Measurements from ENCODE around the gene GCG.

The GCG gene

DNA sequence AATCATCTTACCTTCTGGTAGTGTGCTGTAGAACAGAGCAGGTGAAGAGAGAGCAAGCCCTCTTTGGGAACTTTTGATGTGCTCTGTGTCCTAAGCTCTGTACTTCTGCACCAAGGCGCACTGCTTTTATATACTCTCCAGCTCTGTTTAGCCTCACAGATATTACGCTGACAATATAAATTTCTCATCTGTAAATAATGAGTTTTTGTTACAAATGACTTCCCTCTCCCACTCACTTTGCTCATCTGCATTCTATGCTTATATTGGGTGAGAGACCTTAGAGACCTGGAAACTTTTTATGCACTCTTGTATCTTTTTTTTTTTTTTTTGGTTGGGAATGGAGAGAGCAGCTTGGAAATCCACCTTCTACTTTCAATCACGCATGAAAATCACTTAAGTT is at the start of gene GCG:
Gene GCG, minus strand, starts transcription at position 101 of the 400 bp plus-strand sequence. CDS start 3,069 bp downstream, outside the sequence.
- DNase-seq (ENCODE audit: low read depth in 2 of 2), result no peak

DNA sequence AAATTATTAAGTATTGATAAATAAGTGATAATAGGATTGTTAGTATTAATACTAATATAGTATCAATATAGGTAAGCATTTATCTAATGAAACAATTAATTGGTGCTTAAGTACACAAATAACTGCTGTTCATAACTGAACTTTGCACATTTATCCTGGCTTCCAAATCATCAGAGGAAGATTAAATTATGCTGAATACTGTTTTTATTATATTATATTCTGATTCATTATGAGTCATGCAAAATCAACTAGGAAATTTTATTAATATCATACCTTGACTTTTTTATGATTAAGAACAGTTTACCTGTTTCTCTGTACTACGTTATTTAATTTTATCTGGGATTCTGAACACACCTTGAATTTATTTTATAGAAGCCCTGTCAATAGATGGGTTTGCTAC is 48.6 kb upstream of the GCG start:
- no peak for DNase-seq (ENCODE audit: low read depth in 2 of 2)

DNA sequence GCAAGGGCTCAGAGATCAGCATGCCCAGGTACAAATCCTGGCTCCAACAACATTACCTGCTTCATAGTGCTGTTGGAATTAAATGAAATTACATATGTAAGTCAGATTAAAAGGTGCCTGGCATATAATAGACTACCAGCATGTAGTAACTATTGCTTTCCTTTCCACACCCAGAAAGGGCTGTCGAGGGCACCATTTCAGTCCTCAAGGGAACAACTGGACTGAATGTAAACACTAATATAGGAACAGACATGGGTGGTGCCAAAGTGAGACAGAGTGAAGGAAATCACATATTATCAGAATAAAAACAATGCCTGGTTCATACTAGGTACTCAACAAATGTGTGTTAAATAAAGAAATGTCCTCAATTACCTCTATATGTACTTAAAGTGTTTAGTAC is 47.9 kb upstream of the GCG start:
- DNase-seq (ENCODE audit: low read depth in 2 of 2), result no peak

DNA sequence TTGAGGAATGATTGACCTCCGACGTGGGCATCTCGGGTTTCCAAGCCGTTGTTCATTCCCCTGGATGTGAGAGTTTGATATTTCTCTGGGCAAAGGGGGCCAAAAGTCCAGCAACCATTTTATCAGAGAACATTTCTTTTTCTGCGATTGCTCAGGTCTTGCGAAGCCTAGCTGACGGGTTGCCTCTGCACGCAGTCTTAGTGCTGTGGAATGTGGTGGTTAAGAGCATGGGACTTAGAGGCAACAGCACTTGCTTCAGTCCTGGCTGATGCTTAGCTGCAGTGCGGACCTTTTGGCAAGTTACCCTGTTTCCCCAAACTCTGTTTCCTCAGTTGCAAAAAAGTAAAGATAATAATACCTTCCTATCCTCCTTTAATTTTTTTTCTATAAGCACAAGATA is 46.2 kb upstream of the GCG start:
- DNase-seq (ENCODE audit: low read depth in 2 of 2), result no peak

DNA sequence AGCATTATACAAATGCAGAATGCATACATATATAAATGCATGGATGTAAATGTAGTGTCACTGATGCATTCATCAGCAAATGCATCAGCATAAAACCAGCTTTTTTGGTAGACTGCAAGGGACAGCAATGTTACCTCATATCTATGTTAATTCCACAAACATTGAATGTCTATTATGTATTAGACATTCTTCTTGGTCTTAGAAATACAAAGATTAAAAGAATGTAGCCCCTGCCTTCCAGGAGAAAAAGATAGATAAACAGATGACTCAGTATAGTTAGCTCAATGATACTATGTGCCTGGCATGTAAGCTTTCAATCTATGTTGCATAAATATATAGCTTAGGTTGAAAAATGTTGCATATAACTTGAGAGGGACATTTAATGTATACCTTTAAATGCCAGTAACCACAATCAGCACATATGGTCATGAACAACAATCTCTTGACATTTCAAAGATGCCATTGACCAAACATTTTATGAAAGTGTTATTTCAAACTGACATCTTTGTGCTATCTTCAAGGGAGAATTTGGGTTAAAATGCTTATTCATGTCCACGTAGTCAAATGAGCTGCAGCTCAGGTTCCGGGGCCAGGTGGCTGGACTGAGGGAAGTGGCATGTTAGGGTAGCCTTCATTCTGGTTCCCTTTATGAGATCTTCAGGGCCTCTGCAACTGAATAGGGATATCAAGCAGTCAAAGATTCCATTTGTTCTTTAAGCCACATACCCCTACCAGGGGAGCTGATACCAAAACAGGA is 45.2 kb upstream of the GCG start:
- DNase-seq (ENCODE audit: low read depth in 2 of 2), result no peak

DNA sequence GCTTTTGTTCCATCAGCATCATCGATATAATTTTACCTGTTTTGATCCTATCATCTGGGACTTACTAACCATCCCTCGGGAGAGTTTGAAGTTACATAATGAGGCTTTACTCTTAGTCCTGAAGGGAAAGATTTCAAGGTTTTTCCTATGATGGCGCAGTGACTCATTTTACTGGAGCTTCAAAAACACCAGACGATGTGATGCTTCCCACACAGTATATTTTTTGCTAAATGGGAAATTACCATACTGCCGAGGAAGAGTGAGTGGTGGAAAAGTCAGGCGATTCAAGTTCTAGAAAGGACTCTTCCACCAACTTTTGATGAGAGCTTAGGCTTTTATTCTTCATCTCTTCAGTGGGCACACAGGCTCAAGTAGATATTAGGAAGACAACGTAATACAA is 44.6 kb upstream of the GCG start:
- no peak for DNase-seq (ENCODE audit: low read depth in 2 of 2)

DNA sequence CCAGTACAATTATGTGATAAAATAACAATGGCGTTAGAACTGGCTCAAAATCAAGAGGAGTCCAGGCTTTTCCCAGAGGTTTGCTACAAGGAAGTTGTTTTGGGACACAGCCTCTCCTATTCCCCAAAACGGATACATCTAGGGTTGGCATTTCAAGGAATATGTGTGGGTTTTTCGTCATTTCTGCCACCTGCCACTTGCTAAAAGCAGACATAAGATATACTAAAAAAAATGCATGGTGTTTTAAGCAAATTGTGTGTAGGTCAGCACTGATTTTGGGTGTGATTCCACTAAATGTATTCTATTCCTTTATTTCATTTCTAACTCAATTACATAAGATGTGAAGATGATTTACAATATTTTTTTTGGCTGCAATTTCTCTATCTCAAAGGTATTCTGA is 36.4 kb upstream of the GCG start:
- DNase-seq (ENCODE audit: low read depth in 2 of 2), result no peak

DNA sequence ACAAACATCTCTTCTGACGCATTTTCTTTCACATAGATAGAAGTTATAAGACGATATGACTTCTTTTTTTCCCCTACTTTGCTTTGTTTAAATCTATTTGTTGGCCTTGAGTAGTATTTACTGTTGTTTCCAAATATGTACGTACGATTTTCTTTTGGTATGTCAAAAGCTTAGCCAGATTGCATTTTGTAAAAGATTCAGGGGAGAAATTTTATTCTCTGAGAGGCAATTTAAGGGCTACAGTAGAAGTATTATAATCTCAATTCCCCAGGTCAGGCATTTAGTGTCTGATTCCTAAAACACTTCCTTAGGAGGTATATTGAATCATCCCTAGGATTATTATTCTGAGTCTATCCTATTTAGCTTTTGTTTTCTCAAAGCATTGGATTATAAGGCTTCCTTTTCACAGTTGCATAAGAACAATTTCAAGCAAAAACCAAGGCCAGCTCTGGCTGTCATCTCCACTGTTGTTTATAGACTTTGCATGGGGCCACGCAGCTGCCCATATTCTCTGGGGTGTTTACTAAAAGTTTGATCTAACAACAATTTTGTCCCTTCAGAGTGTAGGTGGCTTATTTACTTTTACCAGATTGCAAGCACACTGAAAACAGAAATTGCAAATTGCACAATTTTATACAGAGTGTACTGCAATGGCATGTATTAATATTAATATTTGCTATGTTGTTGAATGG is 33.6 kb upstream of the GCG start:
- no peak for DNase-seq (ENCODE audit: low read depth in 2 of 2)

DNA sequence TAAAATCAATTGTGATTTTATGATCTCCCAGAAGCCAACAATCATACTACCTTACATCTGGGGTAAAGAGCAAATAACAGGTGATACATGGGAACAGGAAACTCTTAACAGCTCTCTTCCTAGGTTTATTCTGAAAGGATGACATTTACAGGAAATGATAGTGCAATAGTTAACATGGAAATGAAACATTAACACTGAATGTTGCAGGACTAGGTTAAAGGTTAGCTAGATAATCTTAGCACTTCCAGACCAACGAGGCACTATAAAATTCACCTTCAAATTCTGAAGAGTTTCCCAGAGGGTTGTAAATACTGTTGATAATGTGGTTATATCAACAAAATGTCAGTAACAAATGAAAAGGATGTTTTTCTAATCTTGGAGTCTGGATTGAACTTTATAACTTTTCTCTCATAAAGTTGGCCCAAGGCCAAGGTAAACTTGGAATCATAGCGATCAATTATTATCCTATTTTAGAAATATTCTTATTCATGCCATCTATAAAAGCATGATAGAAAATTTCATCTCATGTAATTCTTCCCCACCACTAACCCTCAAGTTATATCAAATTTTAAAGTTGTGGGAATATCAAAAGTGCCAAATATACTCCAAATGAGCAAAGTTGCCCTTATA is 32.9 kb upstream of the GCG start:
- no peak for DNase-seq (ENCODE audit: low read depth in 2 of 2)

DNA sequence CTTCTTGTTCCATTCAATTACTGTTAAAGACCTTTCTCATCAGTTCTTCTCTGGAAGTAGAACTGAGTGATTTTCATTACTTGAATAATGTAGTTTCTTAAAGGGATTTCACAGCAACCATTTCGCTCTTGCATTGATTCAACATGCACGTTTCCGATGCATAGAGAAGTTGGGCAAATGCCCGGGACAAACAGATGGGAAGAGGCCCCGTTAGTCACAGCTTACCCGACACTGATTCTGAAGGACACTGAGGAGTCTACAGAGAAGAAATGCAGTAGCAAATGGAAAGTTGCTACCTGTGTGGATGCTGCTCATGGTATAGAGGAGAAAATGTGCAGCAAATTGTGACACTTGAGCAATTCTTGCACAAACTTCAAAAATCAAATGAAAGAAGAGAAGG is 32.3 kb upstream of the GCG start:
- DNase-seq (ENCODE audit: low read depth in 2 of 2), result no peak

DNA sequence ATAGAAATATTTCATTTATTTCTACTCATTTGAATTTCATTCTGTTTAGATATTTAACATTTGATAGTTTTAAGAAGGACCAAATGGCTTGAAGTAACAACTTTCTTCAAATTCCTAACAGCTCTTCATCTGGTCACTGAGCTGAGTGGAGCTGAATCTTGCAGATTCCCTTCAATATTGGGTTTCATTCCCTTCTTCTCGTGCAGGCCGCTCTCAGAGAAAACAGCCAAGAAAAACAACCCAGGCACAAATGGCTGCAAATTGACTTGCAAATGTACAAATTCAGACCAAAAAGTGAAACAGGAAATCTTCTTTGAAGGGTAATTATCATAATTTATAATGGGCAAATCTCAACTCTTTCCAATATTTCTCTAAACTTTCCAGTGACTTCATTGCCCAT is 30.3 kb upstream of the GCG start:
- no peak for DNase-seq (ENCODE audit: low read depth in 2 of 2)

DNA sequence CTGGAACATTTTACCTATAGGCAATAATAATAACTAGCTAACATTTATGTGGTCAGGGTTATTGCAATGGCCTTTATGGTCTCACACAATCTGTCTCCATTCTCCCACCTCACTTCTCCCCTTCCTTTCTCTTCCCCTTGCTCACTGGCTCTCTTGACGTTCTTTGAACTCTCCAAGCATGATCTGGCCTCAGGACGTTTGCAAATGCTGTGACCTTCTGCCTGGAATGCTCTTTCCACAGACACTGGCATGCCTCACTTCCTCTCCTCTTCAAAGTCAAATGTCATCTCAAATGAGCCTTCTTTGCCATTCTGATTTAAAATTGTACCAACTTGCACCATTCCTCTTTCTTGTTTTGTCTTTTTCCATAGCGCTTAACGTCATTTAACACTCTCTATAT is 25.3 kb upstream of the GCG start:
- DNase-seq (ENCODE audit: low read depth in 2 of 2), result no peak

DNA sequence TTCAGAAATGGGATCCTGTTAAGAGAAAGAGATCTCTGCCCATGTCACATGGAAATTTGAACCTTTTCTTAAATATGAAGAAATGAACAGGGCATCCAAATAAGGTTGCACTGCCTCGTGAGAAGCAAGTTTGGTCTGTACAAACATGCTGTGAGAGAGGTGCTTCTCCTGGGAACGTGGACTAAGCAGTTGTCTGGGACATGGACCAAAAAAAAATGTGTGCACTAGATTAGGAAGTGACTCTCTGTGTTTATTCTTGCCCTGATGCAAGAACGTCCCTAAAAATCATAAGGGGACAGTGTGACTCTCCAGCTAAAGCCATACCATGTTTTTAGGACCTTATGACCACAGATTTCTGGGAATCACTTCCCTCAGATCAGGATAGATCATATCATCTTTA is 23.7 kb upstream of the GCG start:
- no peak for DNase-seq (ENCODE audit: low read depth in 2 of 2)

DNA sequence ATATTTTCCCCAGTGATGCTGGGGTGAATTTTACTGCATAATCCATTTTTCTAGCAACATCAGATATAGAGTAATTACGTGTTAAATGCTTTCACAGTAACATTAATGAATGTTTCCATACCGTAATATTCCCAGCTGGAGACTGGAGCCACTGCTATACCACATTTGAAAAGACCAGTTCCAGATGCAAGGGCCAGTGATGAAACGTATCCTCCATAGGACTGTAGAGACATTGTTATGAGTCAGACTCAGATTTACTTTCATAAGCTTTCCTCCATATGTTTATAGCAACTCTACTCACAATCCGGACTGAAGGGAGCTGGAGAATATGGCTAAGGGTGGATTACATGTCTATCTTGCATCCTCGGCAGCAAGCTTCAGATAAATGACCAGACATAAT is 22.7 kb upstream of the GCG start:
- no peak for DNase-seq (ENCODE audit: low read depth in 2 of 2)

DNA sequence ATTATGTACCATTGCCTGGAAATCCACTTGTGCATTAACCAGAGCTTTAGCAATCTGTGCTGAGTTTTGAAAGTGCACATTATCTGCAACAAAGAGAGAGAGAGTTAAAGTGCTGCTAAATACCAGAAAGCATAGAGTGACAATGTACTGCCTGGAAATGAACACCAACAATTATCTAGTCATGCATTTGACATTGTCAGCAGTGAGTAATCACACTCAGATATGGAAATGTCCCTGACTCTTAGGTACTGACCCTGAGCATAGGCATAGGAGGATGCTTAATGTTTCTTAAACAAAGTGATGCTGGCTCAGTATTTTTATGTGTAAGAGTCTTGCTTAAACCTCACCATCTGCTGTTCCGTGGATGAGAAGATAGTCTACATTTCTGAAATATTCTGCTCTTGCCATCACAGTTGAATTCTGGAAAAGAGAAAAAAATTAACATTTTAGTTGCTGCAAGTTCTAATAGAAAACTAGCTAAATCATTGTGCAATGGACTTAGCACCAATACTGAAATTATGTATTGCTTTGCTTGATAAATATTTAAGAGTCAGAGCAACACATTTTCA is 20.8 kb upstream of the GCG start:
- DNase-seq (ENCODE audit: low read depth in 2 of 2), result no peak

DNA sequence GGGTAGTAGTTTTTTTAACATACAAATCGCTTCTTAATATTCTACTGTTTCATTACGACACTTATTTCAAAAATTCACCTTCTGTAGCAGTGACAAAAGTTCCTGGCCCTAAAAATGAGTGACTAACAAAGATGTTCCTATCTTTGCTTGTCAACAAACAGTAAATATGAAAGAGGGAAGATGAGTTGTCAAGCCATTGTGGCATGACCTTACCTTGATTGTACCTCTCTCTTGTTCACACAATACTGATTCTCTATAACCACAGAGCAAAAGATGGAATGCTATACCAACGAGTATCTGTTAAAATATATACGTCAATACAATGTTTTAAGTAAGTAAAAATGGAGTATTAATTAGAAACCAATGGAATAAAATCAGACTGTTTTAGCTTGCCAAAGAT is 14.7 kb upstream of the GCG start:
- no peak for DNase-seq (ENCODE audit: low read depth in 2 of 2)

DNA sequence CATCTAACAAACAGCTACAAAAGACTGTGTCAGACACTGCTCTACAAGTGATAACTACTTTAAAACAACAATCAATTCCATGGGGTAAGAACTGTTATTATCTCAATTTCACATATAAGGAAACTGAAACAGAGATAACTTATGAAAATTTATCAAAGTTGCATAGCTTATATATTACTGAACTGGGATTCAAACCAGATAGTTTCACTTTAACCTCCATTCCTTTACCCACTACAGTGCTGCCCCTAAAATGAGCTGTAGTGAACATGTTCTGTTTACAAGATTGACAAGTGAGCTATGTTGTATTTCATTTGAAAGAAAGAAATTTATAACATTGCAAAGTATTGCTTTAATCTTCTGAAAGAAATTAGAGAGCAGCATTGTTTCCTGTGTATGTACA is 14.1 kb upstream of the GCG start:
- DNase-seq (ENCODE audit: low read depth in 2 of 2), result no peak

DNA sequence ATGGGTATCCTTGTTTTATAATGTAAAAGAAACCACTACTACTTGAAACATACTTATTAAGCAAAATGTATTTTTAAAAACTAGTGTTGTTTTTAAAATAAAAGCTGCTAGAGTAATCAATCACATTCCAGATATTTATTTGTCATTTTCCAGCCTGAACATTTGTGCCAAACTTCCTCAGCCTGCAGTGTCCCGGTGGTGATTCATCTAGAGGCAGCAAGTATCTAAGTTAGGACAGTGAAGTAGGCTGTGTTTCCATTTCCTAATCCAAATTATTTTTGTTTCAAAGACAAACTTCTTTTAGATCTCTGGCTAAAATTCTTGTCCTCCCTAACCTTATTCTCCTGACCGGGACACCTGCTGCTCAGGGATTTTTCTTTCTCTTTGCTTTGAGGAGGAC is 12.8 kb upstream of the GCG start:
- no peak for DNase-seq (ENCODE audit: low read depth in 2 of 2)

DNA sequence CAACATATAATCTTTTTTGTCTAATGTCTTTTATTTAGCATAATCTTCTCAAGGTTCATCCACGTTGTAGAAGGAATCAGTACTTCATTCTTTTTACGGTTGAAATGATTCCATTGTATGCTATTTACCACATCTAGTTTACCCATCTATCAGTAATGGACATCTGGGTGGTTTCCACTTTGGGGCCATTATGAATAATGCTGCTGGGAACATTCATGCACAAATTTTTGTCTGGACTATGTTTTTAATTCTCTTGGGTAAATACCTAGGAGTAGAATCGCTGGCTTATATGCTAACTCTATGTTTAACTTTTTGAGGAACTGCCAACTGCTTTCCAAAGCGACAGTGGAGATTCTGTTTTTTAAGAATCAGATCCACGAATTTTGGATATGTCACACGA is 7.4 kb upstream of the GCG start:
- no peak for DNase-seq (ENCODE audit: low read depth in 2 of 2)

DNA sequence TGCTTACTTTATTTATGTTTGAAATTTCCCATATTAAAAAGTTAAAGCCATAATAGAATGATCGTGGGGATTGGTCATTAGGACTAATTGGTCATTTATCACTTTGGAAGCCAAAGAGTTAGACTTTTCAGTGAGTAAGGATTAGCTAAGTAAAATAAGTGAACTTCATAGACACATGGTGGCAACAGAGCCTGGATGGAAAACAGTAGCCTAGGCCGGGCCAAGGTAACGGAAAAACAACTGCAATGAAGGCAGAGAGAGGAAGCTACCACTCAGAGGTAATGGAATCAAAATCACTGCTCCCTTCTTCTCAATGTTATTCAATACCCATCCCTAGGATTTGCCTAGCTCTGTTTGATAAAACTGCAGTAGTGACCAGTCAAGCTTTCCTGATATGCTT is 4.1 kb upstream of the GCG start:
- DNase-seq (ENCODE audit: low read depth in 2 of 2), result no peak

DNA sequence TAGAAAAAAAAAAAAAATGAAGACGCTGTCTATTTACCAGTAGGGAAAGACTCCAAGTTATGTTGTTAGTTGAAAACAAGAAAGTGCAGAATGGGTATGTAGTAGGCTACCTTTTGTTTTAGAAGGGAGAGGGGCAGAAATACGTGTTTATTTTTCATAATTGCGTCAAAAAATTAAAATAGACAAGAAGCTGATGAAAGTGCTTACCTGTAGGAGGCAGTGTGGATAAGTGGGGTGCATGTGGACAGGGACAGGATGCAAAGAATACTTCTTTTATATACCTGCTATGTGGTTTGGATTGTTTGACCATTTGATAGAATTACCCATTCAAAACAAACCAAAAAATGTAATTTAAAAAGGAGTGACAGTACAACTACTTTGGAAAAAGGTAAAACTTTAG is 3.0 kb upstream of the GCG start:
- DNase-seq (ENCODE audit: low read depth in 2 of 2), result no peak

DNA sequence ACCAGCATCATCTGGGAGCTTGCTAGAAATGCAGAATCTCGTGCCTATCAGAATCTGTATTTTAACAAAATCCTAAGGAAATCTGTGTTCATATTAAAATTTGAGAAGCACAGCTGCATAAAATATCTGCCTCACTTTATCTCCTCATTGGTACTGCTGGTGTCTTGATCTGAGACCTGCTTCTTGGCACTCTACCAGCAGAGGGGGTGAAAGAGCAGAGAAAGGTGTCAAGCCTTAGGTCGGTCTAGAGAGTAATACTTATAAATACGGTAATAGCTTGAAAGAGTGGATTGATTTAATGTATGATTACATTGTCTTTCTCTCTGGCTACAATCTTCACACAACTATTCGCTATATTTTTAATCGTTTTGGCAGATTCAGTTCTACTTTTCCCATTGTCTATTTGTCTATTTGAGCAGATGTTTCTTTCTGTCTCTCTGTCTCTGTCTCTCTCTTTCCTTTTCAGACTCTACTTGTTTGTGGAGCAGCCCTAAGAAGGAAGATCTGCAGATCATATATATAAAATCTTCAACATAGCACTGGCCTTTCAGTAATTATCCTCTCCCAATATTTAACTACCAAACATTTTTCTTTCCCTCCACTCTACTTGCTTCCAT is 1.7 kb upstream of the GCG start:
- peak; percentile 6 to 25 for DNase-seq (ENCODE audit: low read depth in 2 of 2)
